Measurements from ENCODE around the gene CCDC185.

CCDC185 gene

DNA sequence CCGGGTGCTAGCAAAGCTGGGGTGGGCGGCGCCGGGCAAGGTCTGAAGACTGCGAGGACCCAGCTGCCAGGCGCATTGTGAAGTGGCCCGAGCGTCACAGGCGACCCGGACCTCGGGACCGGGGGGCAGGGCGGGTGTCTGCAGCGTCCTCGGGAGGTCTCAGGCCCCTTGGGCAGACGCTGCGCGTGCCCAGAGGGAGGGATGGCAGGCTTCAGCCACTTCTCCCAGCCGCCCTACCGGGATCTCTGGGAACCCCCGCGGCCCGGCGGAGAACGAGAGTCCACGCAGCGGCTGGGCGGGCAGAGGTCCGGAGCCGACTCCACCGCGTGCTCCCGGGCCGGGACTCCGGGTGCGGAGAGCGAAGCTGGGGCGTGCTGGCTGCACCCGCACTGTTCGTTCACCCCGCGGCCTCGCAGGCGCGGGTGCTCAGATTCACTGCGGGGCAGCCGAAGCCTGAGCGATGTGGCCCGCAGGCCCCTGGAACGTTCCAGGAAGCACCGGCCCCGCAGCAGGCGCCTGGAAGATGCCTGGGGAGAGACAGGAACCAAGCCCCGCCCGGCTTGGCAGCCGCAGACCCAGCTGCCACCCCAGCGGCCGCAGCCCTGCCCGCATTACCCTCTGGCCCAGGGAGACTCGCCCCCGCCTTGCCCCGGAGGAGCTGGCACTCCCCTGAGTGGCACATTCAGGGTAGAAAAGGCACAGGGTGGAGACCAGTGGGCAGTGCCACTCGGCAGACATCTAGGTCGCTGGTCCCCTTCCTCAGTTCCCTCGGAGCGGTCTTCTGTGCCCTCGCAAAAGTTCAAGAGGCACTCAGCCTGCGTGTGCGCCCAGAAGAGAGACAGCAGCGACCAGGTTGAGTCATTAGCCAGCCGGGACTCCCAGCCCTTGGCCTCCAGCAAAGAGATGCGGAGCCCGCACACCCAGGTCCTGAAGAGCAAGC, at the start of gene CCDC185:
Gene CCDC185 (plus strand): TSS at position 141 of the 940 bp plus-strand sequence. CDS start 61 bp downstream, at position 202.
- DNase-seq, result no peak

DNA sequence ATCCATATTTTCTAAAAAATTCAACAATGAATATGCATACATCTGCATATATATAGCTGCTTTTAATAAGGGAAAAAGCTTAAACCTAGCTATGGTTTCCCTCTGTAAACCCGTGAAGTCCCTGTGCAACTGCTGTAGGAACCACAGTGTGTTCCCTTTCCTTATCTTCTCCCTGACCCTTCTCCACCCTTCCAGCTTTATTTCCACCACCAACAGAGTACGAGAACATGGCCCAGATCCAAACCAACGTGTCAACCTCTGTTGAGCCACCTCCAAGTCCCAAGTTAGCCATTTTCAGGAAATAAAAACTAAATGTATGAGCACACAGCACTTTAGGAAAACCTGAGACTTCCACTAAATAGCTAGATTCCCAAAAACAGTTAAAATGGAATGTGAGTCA, 49.5 kb upstream of the CCDC185 start:
- DNase-seq, result no peak

DNA sequence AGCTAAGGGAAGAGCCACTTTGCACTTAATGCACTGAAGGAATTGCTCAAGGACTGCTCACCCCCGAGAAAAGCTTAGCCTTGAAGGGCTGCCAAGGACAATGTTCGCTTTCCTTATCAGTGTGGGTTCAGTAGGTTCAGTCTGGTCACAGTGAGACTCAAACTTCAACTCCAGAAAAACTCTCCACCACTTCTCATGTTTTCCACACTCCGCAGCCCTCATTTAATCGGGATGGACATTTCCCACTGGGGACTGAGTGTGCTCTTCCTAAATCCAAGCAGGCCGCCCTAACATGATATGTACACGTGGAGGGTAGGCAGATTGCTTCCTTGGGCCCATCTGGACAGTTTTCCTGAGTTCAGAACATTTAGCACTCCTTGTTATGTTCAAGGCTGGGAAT, 48.7 kb upstream of the CCDC185 start:
- DNase-seq, result no peak

DNA sequence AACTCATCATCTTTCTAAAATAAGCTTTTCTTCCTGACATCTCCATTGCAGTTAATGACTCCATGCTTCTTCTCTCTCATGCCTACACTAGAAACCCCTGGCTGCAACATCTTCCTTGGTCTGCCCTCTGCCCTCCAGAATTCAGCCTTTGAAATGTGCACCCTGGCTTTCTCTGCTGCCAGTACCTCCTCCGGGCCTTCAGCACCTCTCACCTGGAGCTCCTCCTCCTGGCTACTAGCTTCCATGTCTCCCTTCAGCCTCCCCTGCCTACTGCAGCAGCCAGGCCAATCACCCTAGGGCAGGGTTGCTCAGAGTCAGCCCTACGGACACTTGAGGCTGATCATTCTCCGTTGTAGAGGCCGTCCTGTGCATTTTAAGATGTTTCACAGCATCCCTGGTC, 47.5 kb upstream of the CCDC185 start:
- no peak for DNase-seq

DNA sequence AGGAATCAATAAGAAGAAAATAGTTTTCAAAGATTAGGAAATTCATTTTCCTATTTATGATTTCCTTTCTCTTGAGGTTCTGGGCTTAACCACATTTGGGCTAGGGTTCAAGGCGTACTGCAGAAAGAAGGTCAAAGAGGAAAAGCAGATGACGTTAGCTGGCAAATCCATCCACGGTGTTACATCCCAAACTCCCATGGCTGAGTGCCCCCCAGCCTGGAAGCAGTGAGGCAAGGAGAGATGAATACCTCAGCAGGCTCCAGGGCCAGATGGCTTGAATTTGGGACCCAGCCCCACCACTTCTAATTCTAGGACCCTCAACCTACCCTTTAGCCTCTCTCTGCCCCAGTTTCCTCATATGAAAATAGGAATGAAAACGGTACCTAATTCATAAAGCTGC, 46.9 kb upstream of the CCDC185 start:
- DNase-seq, result no peak

DNA sequence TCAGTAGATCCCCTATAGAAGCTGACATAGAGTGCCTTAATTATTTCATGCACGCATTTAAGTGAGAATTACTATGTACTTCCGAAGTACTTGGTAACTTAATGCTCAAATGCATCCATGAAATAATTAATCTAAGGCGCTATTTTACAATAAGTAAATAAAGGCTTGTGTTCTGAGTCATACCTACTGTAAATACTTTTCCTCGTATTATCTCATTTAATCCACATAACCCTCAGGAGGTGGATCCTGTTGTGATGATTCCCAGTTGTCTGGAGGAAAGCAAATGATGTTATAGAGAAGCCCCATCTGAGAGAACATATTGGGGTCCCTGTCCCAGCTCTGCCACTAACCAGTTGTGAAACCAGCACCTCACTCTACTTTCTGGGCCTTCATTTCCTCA, 45.6 kb upstream of the CCDC185 start:
- no peak for DNase-seq

DNA sequence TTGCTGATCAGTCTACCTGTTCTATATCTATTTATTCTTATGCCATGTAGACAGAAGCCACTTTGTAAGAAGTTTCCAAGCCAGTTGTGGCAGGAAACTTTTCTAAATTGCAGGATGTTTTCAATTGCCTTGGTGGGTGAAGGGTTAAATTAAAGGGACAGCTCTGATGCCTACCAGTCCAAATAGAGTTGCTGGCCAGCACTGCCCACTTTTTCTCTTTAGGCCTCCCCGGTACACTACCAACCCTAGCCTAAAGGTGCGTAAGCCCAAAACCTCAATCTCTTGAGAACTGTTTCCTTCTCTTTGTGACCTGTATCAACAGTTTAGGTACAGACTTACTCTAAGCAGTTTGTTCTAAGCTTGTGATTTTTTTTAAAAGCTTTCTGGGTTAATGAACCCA, 44.8 kb upstream of the CCDC185 start:
- no peak for DNase-seq

DNA sequence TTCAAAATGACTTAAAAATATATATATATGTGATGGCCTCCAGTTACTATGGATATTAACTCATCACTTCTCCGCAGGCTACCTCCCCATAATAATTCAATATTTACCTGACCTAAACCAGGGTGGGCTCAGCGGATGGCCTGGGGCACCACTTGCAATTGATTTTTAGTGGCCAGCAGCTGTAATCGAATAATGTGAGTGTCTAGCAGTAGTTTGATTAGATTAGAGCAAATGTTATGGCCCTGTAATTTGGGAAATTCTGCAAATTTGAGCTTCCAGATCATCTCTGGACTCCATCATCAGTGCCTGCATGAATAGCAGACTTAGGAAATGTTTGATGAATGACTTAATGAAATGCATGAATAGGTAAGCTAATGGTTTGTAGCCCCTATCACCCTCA, 44.0 kb upstream of the CCDC185 start:
- no peak for DNase-seq

DNA sequence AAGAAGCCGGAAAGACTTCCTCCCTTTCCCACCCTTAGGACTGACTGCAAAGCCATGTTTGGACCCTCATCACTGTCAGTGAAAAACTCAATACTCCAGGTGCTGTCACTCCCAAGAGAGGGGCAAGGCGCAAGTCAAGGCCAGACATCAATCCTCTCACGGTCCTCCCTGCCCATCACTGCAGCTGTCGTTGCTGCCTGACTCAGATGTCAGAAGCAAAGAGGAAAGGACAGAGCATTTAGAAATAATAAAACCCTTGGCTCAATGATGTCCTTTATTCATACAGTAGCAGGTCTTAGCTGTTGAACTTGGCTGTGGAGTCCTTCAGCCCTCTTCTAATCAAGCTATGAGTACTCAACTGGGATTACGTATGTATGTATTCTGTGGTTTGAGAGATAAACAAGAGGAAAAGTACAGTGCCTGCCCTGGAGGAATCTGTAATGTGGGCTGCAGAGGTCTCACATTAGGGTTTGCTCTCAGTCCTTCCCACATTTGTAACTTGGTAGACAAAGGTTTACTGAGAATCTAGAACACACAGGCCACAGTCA, 42.8 kb upstream of the CCDC185 start:
- no peak for DNase-seq

DNA sequence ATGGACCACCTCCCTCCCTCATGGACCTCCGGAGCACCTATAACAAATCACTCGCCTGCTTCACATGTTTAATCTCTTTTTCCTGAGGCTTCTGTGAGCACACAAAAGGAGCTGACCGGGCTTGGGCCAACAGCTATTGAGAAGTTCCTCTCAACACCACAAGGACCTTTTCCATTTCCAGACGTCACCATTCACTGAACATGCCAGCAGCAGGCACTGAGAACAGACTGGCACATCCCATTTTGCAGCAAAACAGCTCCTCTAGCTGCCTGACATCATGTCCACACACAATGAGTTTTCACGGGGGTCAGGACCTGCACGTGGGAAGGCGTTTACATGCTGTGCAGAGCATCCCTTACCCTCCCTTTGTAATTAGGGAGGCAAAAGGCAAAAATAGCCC, 40.3 kb upstream of the CCDC185 start:
- no peak for DNase-seq

DNA sequence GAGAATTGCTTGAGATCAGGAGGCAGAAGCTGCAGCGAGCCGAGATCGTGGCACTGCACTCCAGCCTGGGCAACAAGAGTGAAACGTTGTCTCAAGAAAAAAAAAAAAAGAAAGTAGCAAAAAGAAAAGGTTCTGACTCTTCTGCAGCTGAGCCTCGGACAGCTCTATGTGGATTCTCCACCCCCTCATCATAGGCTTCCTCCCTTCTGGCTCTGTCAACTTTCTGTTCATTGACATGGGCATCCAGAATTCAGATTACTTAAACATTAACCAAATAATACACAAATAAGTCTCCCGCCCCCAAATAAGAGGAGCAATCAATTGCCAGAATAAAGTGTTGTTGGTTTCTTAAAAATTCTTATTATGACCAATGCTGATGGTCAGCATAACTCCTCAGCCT, 39.3 kb upstream of the CCDC185 start:
- DNase-seq, result no peak

DNA sequence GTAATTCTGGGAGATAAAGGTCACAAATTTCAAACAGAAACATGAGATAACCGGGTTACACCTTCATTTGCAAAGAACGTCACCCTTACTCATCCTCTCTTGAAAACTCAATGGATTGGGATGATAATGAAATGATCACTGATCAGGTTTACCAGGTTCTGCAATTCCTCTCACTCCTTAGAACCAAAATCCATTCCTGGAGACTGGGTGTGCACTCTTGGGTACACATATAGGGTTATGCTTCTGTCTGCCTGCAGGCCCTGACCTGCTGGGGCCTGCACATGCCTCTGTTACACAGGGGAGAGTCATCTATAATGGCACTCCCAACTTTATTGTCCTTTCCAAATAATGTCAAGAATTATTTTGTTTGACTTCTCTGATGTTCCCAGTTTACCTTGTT, 37.5 kb upstream of the CCDC185 start:
- no peak for DNase-seq

DNA sequence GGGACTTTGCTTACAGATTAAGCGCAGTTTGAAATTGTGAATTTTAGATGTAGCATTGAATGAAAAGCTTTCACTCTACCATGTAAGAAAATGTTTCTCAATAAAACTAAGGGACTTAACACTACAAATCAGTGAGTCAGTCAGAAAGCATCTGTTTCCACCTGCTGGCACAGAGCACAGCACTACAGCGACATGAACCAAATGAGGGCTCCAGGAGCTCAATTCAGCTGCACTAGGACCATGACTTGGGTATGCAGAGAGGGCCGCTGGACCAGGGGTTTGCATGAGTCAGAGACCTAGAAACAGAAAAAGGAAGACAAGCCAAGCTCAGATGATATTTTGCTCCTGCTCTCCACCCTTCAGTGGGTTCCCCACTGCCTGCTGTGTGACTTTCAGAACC, 34.4 kb upstream of the CCDC185 start:
- no peak for DNase-seq

DNA sequence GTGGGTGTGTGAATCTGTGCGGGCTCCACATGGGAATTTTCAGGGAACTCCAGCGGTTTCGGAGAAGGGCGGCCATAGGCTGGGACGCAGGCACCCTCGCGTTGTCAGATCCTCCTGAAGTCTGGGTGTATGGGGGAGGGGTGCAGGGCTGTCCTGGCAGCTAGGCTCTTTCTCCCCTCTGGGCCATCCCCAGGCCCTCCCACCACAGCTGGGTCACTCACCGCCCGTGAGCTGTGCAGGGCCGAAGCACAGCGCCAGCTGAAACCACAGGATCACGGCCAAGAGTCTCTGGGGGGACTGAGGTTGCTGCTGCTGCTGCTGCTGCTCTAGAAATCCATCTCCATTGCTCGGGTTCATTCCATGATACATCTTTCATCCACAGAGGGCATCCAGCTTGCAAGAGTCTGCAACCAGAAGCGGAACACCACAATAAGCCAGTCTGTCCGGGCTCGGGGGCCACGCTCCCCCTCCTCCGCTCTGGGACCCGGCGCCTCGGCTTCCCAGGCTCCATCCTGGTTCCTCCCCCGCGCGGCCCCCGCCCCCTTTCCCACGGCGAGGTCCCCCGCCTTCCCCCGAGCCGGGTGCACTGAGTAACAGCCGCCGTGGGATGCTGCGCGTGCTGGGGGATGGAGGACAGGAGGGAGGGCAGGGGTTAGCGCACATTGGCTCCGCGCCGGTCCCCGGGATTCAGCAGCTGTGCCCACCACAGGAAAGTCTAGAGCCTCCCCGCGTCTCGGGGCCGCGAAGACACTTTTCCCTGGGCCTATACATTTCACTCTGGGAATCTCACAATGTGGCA, 30.0 kb upstream of the CCDC185 start:
- no peak for DNase-seq

DNA sequence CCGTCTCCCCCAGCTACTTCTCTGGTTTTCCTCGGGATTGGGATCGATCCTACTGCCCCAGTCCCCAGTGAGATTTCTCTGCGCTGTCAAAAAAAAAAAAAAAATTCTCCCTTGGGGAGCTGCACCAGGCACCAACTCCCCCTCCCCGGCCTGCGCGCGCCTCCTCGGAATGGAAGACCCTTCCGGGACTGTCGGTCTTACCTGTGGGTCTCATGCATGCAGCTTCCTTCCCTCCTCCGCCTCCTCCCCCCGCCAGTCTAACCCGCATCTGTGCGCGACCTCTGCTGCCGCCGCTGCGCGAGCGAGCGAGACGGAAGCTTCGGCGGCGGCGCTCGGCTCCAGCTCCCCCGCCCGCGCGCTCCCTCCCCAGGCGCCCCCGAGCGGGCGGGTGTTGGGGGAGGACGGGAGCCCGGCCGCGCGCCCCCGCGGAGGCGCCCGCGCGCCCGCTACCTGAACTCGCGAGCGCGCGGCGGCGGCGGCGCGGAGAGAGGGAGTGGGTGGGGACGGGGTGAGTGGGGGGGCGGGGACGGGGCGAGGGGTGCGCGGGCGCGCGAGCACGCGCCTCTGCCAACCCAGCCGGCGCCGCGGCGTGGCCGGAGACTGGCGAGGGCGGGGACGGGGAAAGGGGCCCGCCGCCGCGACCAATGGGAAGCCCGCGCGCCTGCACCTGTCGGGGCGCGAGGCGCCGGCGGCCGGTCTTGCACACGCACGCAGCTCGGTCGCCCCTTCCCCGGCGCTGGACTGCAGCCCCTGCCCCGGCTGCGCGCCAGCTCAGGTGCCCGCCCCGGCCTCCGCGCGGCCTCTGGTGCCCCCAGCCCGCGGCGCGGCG, 29.1 kb upstream of the CCDC185 start, which contains the start of gene SUSD4:
Gene SUSD4 (minus strand): TSS at position 321 of the 829 bp plus-strand sequence. CDS start 751 bp downstream, outside the sequence.
- peak; percentile 67 to 73 for DNase-seq

DNA sequence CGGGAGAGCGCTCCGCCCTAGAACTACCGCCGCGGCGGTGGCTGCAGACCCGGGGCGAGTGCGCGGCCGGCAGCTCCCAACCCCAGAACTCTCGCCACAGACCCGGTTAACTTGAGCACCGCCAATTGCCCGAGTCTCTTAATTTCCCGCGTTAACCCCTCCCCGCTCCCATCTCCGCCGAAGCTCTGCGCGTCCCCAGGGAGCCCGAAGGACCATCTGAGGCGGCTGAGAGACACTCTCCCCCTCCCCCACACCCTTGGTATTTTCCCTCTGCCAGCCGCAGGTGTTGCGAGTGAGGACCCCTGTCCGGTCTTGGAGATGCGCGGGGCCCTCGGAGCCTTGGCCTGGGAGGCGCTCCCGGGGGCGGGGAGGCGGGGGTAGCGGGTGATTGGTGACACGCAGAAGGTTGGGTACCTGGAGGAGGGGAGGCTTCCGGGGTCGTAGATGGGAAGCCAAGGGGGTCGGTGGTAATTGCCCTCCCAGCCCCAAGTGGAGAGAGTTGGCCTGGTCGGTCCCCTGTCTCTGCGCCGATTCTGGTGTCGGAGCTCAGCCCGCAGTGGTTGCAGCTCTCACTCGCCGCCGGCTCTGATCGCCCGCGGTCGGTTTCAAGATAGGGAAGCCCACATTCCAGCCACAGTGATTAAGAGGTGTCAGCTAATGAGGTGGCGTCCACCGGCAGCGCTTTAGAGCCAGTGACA, 28.4 kb upstream of the CCDC185 start:
- peak in 1 of 2 donors; percentile 14 for DNase-seq

DNA sequence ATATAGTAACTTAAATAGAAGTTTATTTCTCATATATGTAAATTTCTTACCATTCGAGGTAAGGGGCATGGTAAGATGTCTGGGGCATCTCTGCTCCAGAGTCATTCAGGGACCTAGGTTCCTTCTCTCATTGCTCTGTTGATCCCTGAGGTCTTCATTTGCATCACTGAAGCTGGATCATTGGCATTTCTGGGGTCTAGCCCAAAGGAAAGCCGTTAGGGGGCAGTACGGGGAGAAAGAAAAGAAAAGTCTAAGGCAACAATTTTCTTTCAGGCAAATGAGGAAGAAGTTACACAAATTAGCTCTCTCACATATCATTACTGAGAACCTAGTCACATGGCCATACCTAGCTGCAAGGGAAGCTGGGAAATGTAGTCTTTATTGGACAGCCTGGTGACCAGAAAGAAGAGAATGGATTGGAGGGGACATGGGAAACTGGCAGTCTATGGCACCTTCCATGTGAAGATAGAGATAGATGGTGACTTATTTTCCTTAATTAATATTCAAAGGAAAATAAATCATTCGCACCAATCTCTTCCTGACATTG, 19.1 kb upstream of the CCDC185 start:
- no peak for DNase-seq

DNA sequence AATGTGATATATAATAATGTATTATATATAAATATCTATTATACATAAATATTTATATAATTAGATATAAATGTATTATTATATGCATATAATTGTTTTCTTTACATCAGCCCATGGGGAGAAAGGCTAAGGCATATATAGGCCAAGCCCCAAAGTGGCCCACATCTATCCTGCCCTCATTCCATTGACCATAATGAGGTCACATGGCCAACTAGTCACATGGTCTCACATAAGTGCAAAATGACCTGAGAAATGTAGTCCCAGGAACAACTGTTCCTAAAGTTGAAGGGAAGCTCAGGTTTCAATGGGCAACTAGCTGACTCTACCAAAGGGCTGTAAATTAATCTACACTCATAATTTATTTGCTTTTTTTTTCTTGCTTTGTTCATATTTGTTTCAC, 14.5 kb upstream of the CCDC185 start:
- DNase-seq, result no peak

DNA sequence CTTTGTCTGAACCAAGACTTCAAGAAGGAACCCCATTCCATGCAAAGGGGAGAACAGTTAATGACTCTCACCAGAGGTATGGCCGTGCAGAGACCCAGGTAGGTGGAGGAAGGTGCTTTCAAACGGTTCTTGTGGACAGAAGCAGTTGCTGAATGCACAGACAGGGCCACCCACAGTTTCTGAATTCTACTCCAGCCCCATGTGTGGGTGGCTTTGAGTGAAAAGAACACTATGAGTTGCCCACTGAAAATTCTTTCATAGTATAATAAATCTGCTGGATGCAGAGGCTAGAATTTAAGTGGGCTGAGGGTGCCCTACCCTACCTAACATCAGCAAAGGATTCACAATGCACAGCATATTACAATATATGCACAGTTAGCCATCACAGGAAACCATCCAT, 7.2 kb upstream of the CCDC185 start:
- no peak for DNase-seq

DNA sequence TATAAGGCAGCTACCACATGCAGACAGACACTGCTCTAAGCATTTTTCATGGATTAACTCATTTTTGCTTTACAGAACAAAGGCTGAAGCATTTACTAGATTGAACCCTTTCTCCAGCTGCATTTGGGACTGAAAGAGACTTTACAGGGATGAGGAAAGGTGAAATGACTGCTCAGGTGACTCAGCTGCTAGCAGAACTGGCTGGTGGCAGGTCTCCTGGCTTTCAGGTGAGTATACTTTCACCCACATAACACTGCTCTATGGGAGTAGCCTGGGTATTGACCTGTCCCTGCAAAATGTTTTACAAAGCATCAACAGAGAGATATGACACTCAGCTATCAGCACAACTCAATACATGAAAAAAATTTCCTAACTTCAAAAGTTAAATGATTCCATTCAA, 2.6 kb upstream of the CCDC185 start:
- no peak for DNase-seq

DNA sequence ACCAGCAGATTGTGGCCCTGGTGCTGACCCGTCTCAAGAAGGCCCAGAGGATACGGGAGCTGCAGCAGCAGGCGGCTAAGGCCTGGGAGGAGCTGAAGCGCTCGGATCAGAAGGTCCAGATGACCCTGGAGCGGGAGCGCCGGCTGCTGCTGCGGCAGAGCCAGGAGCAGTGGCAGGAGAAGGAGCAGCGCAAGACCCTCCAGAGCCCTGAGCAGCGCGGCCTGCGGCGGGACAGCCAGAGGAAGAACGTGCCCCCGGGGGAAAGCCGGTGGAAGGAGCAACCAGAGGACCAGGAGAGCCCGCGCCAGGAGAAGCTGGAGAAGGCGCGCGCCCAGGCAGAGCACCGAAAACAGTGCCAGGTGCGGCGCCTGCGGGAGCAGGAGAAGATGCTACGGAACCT, 1.0 kb downstream of the CCDC185 start:
- DNase-seq, result no peak

DNA sequence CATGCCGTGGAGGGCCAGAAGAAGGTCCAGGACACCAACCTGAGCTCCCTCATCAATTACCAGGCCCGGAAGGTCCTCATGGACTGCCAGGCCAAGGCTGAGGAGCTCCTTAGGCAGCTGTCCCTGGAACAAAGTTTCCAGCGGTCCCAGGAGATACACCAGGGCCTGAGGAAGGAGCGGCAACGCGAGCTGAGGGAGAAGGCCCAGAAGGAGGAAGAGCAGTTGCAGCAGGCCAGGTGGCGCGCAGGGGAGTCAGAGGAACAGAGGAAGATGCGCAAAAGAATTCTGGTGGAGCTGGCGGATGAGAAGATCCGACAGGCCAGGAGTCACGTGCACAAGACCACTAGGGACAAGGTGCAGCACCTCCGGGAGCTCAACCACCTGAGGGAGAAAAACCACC, 1.5 kb downstream of the CCDC185 start:
- no peak for DNase-seq
